HepG2 (cell line): Measurements from ENCODE around the gene RNF182. TPM values are rescaled to one million over a fixed set of nuclear protein-coding genes. Genes with fewer than 3 reads are reported as not detected.

ENCODE experiments used
- ARNTL ChIP-seq: sonication (generic); formaldehyde crosslinking; IDR thresholded peaks from 2 replicates; pipeline ENCODE4 v1.4.0; 2020; ENCODE audit warnings: mild to moderate bottlenecking, missing genetic modification reagents
- CBX2 ChIP-seq, 2 experiments: fragments of 200-600 bp in 1 of 2; sonication (generic); formaldehyde crosslinking in 1 of 2; IDR thresholded peaks; 2 replicates each; pipeline versions ENCODE4 v1.7.0 to v1.8.1; 2018 to 2022; ENCODE audit warnings: low read depth in 2 of 2, low read length in 1 of 2, mild to moderate bottlenecking in 1 of 2, missing genetic modification reagents in 1 of 2
- CHD4 ChIP-seq: fragments of 200-600 bp; sonication (generic); IDR thresholded peaks from 2 replicates; pipeline ENCODE4 v1.7.0; 2017; ENCODE audit warnings: mild to moderate bottlenecking, low read length, borderline replicate concordance
- GTF3A ChIP-seq: sonication (generic); formaldehyde crosslinking; conservative IDR thresholded peaks from 2 replicates; pipeline ENCODE4 v1.4.0; 2020; ENCODE audit warnings: mild to moderate bottlenecking, missing genetic modification reagents
- GZF1 ChIP-seq: sonication (generic); formaldehyde crosslinking; IDR thresholded peaks from 2 replicates; pipeline ENCODE4 v1.5.1; 2020; ENCODE audit warnings: mild to moderate bottlenecking, missing genetic modification reagents
- HDAC1 ChIP-seq: sonication (generic); formaldehyde crosslinking; IDR thresholded peaks from 2 replicates; pipeline ENCODE4 v1.5.1; 2020; ENCODE audit warnings: mild to moderate bottlenecking, missing genetic modification reagents
- HIVEP1 ChIP-seq: sonication (generic); formaldehyde crosslinking; IDR thresholded peaks from 2 replicates; pipeline ENCODE4 v1.4.0; 2020; ENCODE audit warnings: mild to moderate bottlenecking, missing genetic modification reagents
- MLLT10 ChIP-seq: sonication (generic); formaldehyde crosslinking; IDR thresholded peaks from 2 replicates; pipeline ENCODE4 v1.4.0; 2020; ENCODE audit warnings: missing genetic modification reagents
- MTA3 ChIP-seq: sonication (generic); formaldehyde crosslinking; IDR thresholded peaks from 2 replicates; pipeline ENCODE4 v1.4.0; 2020; ENCODE audit warnings: missing genetic modification reagents
- NONO ChIP-seq, 2 experiments: fragments of 450-650 bp in 1 of 2; sonication (generic) in 1 of 2; formaldehyde crosslinking in 1 of 2; IDR thresholded peaks in 1 of 2; conservative IDR thresholded peaks in 1 of 2; 2 replicates each; pipeline versions ENCODE4 v1.6.1 to v1.8.0; 2017 to 2022; ENCODE audit warnings: mild to moderate bottlenecking in 1 of 2, missing genetic modification reagents in 1 of 2, moderate library complexity in 1 of 2
- RFX3 ChIP-seq: IDR thresholded peaks from 2 replicates; pipeline ENCODE4 v1.6.1; 2016; ENCODE audit warnings: missing biosample characterization, missing genetic modification reagents
- SIN3B ChIP-seq: fragments of 150-350 bp; IDR thresholded peaks from 2 replicates; pipeline ENCODE4 v1.6.1; 2014; ENCODE audit warnings: low read length
- TCF7 ChIP-seq: sonication (generic); IDR thresholded peaks from 2 replicates; pipeline ENCODE4 v1.6.1; 2016; ENCODE audit warnings: antibody characterized with exemption, low read depth
- ZBTB1 ChIP-seq: sonication (generic); formaldehyde crosslinking; IDR thresholded peaks from 2 replicates; pipeline ENCODE4 v1.4.0; 2020; ENCODE audit warnings: missing genetic modification reagents, borderline replicate concordance
- ZBTB21 ChIP-seq: sonication (generic); formaldehyde crosslinking; IDR thresholded peaks from 2 replicates; pipeline ENCODE4 v1.4.0; 2020; ENCODE audit warnings: missing genetic modification reagents
- ZNF263 ChIP-seq: sonication (generic); formaldehyde crosslinking; IDR thresholded peaks from 2 replicates; pipeline ENCODE4 v1.4.0; 2020; ENCODE audit warnings: missing genetic modification reagents
- ZNF317 ChIP-seq: sonication (generic); formaldehyde crosslinking; IDR thresholded peaks from 2 replicates; pipeline ENCODE4 v1.5.0; 2020; ENCODE audit warnings: mild to moderate bottlenecking, missing genetic modification reagents
- ZNF431 ChIP-seq: sonication (generic); formaldehyde crosslinking; IDR thresholded peaks from 2 replicates; pipeline ENCODE4 v1.9.0; 2022; ENCODE audit warnings: missing genetic modification reagents, low read depth, mild to moderate bottlenecking, borderline replicate concordance
- ZNF589 ChIP-seq: sonication (generic); formaldehyde crosslinking; conservative IDR thresholded peaks from 2 replicates; pipeline ENCODE4 v1.8.0; 2022; ENCODE audit warnings: mild to moderate bottlenecking, moderate library complexity, missing genetic modification reagents
- ZNF660 ChIP-seq: sonication (generic); formaldehyde crosslinking; IDR thresholded peaks from 2 replicates; pipeline ENCODE4 v1.5.1; 2020; ENCODE audit warnings: mild to moderate bottlenecking, low read depth, missing genetic modification reagents, borderline replicate concordance
- ZNF841 ChIP-seq: sonication (generic); formaldehyde crosslinking; IDR thresholded peaks from 2 replicates; pipeline ENCODE4 v1.8.1; 2023; ENCODE audit warnings: missing genetic modification reagents, borderline replicate concordance
- polyA plus RNA-seq, 8 experiments: library from polyadenylated mRNA; depleted of rRNA in 3 of 8; stranded (reverse) in 7 of 8; unstranded in 1 of 8; fragments of >200 nt; fragmentation: Illumina TruSeq in 4 of 8; extraction: Trizol in 4 of 8; gene quantifications; 2 replicates each; pipeline versions ENCODE4 v1.2.1 to v1.2.3, GENCODE V29; 2011 to 2016; ENCODE audit warnings: low read depth in 4 of 8, missing spikeins in 1 of 8, mixed read lengths in 1 of 8; ENCODE audit not compliant: insufficient read depth in 1 of 8
- total RNA-seq, 5 experiments: library from RNA; depleted of rRNA; stranded (reverse); fragments of >200 nt; fragmentation: Illumina TruSeq; extraction: Trizol; gene quantifications; 2 replicates each; pipeline ENCODE4 v1.2.3, GENCODE V29; 2016; ENCODE audit warnings: low read depth in 1 of 5
- TF ChIP-seq, protein P1 (sequence below): sonication (generic); formaldehyde crosslinking; IDR thresholded peaks from 2 replicates; pipeline ENCODE4 v1.5.0; 2020; ENCODE audit warnings: mild to moderate bottlenecking, low read depth, missing genetic modification reagents, borderline replicate concordance
- TF ChIP-seq, protein P2 (sequence below): sonication (generic); formaldehyde crosslinking; IDR thresholded peaks from 2 replicates; pipeline ENCODE4 v1.4.0; 2020; ENCODE audit warnings: mild to moderate bottlenecking, missing genetic modification reagents
- TF ChIP-seq, protein P3 (sequence below): sonication (generic); formaldehyde crosslinking; IDR thresholded peaks from 2 replicates; pipeline ENCODE4 v1.4.0; 2020; ENCODE audit warnings: missing genetic modification reagents

RNF182 gene
- total and polyA plus RNA-seq, 2 of the 13 experiments (the other 11 are each of a cell fraction or from before 2014, with no cell fraction given), result not detected

DNA sequence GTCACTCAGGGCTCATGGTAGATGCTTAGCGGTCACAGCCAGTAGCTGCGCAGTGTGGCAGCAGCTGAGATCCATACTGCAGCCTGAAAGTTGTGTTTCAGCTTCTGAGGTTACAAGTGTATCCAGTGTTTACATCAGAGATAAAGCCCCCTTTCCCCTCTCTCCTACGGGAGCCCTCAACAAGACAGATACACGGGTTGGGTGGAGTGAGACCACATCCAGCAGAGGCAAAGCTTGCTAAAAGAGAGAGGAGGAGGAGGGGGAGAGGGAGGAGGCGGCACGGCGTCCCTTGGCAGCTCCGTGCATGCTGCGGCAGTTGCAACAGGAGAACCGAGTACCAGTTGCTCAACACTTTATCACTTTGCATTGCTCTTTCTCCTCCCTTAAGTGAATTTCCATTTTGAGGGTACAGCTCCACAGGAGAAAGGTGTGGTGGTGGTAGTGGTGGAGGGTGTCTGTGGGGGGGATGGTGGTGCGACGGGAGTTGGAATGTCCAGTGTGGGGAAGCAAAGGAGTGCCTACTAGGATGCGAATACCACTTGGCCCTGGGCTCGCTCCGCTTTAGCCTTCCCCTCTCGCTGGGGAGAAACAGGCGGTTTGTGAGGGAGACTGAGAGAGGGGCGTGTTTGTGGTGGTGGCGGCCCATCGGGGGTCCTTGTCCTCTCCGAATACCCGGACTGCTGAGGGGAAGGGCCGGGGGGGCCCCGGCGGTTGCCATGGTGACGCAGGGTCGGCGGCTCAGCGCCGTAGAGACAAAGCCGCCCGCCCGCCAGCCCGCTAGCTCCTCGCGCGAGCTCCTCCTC is 405 bp upstream of the RNF182 start (continued):
- TF ChIP-seq CBX2 (IDR thresholded peaks at IDR 0.05; ENCODE audit: low read depth, low read length) (no peak), CBX2 (CRISPR knock-in tag; IDR thresholded peaks at IDR 0.05; ENCODE audit: low read depth) (0 out of 2 replicates have a peak, but pooled peaks have one; percentile 37), HDAC1 (no peak), GZF1 (CRISPR knock-in tag) (no peak), ZBTB1 (CRISPR knock-in tag) (no peak), SIN3B (no peak), GTF3A (CRISPR knock-in tag) (no peak), MLLT10 (CRISPR knock-in tag) (no peak), ZNF589 (CRISPR knock-in tag) (no peak), ZNF263 (peak; percentile 21; the same call in 1 of the 2 replicates), CHD4 (no peak), MTA3 (no peak), NONO (IDR thresholded peaks at IDR 0.05) (no peak), NONO (CRISPR knock-in tag; conservative IDR thresholded peaks at IDR 0.05) (no peak), ZNF841 (CRISPR knock-in tag) (no peak), HIVEP1 (CRISPR knock-in tag) (peak; percentile 36; the same call in 1 of the 2 replicates), ZNF660 (CRISPR knock-in tag) (no peak), RFX3 (CRISPR knock-in tag) (peak; percentile 15; the same call in 1 of the 2 replicates), ZNF317 (CRISPR knock-in tag) (no peak), ARNTL (CRISPR knock-in tag) (no peak), TCF7 (no peak), ZBTB21 (no peak), ZNF431 (no peak)
- TF ChIP-seq, protein P1, sequence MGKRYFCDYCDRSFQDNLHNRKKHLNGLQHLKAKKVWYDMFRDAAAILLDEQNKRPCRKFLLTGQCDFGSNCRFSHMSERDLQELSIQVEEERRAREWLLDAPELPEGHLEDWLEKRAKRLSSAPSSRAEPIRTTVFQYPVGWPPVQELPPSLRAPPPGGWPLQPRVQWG (CRISPR knock-in tag), result no peak
- TF ChIP-seq, protein P2, sequence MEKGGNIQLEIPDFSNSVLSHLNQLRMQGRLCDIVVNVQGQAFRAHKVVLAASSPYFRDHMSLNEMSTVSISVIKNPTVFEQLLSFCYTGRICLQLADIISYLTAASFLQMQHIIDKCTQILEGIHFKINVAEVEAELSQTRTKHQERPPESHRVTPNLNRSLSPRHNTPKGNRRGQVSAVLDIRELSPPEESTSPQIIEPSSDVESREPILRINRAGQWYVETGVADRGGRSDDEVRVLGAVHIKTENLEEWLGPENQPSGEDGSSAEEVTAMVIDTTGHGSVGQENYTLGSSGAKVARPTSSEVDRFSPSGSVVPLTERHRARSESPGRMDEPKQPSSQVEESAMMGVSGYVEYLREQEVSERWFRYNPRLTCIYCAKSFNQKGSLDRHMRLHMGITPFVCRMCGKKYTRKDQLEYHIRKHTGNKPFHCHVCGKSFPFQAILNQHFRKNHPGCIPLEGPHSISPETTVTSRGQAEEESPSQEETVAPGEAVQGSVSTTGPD (CRISPR knock-in tag), result no peak
- TF ChIP-seq, protein P3, sequence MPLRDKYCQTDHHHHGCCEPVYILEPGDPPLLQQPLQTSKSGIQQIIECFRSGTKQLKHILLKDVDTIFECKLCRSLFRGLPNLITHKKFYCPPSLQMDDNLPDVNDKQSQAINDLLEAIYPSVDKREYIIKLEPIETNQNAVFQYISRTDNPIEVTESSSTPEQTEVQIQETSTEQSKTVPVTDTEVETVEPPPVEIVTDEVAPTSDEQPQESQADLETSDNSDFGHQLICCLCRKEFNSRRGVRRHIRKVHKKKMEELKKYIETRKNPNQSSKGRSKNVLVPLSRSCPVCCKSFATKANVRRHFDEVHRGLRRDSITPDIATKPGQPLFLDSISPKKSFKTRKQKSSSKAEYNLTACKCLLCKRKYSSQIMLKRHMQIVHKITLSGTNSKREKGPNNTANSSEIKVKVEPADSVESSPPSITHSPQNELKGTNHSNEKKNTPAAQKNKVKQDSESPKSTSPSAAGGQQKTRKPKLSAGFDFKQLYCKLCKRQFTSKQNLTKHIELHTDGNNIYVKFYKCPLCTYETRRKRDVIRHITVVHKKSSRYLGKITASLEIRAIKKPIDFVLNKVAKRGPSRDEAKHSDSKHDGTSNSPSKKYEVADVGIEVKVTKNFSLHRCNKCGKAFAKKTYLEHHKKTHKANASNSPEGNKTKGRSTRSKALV (CRISPR knock-in tag), result no peak
- TF ChIP-seq, all 625 proteins: peak for 14
